ENCODE results near the gene TBCE. TPM values are rescaled to one million over a fixed set of nuclear protein-coding genes. Genes with fewer than 3 reads are reported as not detected.

Gene TBCE
- total RNA-seq, 2 experiments from 2014 or later = 30.2 to 32.6 TPM

DNA sequence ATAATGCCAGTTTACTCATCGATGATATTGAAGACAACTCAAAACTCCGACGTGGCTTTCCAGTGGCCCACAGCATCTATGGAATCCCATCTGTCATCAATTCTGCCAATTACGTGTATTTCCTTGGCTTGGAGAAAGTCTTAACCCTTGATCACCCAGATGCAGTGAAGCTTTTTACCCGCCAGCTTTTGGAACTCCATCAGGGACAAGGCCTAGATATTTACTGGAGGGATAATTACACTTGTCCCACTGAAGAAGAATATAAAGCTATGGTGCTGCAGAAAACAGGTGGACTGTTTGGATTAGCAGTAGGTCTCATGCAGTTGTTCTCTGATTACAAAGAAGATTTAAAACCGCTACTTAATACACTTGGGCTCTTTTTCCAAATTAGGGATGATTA is 25.2 kb upstream of the TBCE start:
- Histone ChIP-seq H3K9me2 (ENCODE audit: insufficient read depth, low read length) (no peaks in the 10 kb centered on the region), H3K27ac (ENCODE audit: low read depth, low read length, poor library complexity, severe bottlenecking) (no peak overlapping the region), H4K20me1 (ENCODE audit: insufficient read depth, low read length) (no peaks in the 10 kb centered on the region), H2AFZ (ENCODE audit: low read length) (no peak overlapping the region), H3K9me3 (ENCODE audit: low read length) (no peaks in the 10 kb centered on the region), H3K4me1 (ENCODE audit: insufficient read depth, low read length, poor library complexity, severe bottlenecking) (no peaks in the 10 kb centered on the region), H3K4me3 (ENCODE audit: low read depth, low read length, poor library complexity, severe bottlenecking) (no peak overlapping the region), H3K36me3 (ENCODE audit: insufficient read depth, low read length) (peaks cover 23% of the 10 kb centered on the region), H3K4me2 (ENCODE audit: low read length) (no peak overlapping the region), H3K79me2 (ENCODE audit: insufficient read depth, low read depth, low read length) (no peaks in the 10 kb centered on the region)
- TF ChIP-seq EZH2phosphoT487 (IDR thresholded peaks at IDR 0.05; ENCODE audit: borderline replicate concordance, low read depth, low read length) = no peak
- TF ChIP-seq, protein P1, sequence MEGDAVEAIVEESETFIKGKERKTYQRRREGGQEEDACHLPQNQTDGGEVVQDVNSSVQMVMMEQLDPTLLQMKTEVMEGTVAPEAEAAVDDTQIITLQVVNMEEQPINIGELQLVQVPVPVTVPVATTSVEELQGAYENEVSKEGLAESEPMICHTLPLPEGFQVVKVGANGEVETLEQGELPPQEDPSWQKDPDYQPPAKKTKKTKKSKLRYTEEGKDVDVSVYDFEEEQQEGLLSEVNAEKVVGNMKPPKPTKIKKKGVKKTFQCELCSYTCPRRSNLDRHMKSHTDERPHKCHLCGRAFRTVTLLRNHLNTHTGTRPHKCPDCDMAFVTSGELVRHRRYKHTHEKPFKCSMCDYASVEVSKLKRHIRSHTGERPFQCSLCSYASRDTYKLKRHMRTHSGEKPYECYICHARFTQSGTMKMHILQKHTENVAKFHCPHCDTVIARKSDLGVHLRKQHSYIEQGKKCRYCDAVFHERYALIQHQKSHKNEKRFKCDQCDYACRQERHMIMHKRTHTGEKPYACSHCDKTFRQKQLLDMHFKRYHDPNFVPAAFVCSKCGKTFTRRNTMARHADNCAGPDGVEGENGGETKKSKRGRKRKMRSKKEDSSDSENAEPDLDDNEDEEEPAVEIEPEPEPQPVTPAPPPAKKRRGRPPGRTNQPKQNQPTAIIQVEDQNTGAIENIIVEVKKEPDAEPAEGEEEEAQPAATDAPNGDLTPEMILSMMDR (conservative IDR thresholded peaks at IDR 0.05; ENCODE audit: low read length) = no peak
- intact Hi-C loops (cut with micrococcal nuclease; ENCODE audit: unreplicated experiment) = no loop called here
- CTCF ChIA-PET (ENCODE audit: unreplicated experiment) = no interaction called here
- no TSS peak for BruUV-seq (replicated peaks)
- POLR2A ChIA-PET = interaction anchor here (0.9 to 1.4 kb wide), 2 partner anchors 8 to 12 kb away, joined by 3 to 5 read pairs; no protein-coding TSS in a partner anchor
- DNase-seq (ENCODE audit: low spot score) = no peak

DNA sequence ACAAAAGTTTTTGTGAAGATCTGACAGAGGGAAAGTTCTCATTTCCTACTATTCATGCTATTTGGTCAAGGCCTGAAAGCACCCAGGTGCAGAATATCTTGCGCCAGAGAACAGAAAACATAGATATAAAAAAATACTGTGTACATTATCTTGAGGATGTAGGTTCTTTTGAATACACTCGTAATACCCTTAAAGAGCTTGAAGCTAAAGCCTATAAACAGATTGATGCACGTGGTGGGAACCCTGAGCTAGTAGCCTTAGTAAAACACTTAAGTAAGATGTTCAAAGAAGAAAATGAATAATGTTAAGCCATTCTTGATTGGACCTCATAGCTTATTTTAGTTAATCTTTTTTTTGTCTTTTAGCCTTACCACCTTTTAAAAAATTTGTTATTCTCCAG is 24.8 kb upstream of the TBCE start:
- no peaks in the 10 kb centered on the region for H3K9me2 ChIP-seq (ENCODE audit: insufficient read depth, low read length)
- no peaks in the 10 kb centered on the region for H4K20me1 ChIP-seq (ENCODE audit: insufficient read depth, low read length)
- H3K27ac ChIP-seq (ENCODE audit: low read depth, low read length, poor library complexity, severe bottlenecking) = no peak overlapping the region
- H3K4me3 ChIP-seq (ENCODE audit: low read depth, low read length, poor library complexity, severe bottlenecking) = no peak overlapping the region
- TF ChIP-seq, protein P1 (conservative IDR thresholded peaks at IDR 0.05; ENCODE audit: low read length) = no peak
- TF ChIP-seq EZH2phosphoT487 (IDR thresholded peaks at IDR 0.05; ENCODE audit: borderline replicate concordance, low read depth, low read length) = no peak
- no peaks in the 10 kb centered on the region for H3K9me3 ChIP-seq (ENCODE audit: low read length)
- DNase-seq (ENCODE audit: low spot score) = no peak
- no peak overlapping the region for H2AFZ ChIP-seq (ENCODE audit: low read length)
- H3K36me3 ChIP-seq (ENCODE audit: insufficient read depth, low read length) = peaks cover 19% of the 10 kb centered on the region
- no peak overlapping the region for H3K4me2 ChIP-seq (ENCODE audit: low read length)
- ChIA-PET CTCF (ENCODE audit: unreplicated experiment) (no interaction called here), POLR2A (interaction anchor here (1.4 kb wide), 1 partner anchor 8 kb away, joined by 5 read pairs; no protein-coding TSS in a partner anchor)
- no peaks in the 10 kb centered on the region for H3K4me1 ChIP-seq (ENCODE audit: insufficient read depth, low read length, poor library complexity, severe bottlenecking)
- TSS peak; percentile 73 for BruUV-seq (replicated peaks)
- H3K79me2 ChIP-seq (ENCODE audit: insufficient read depth, low read depth, low read length) = no peaks in the 10 kb centered on the region
- intact Hi-C loops (cut with micrococcal nuclease; ENCODE audit: unreplicated experiment) = no loop called here

GRCh38 chr1:235343726-235344125 is 23.5 kb upstream of the TBCE start:
- ChIA-PET CTCF (ENCODE audit: unreplicated experiment) (no interaction called here), POLR2A (interaction anchor here (0.6 to 0.7 kb wide), 4 partner anchors 20 to 840 kb away, joined by 3 to 5 read pairs (median 4); no protein-coding TSS in a partner anchor)
- Histone ChIP-seq H3K79me2 (ENCODE audit: insufficient read depth, low read depth, low read length) (no peaks in the 10 kb centered on the region), H3K4me3 (ENCODE audit: low read depth, low read length, poor library complexity, severe bottlenecking) (no peak overlapping the region), H2AFZ (ENCODE audit: low read length) (no peak overlapping the region), H4K20me1 (ENCODE audit: insufficient read depth, low read length) (no peaks in the 10 kb centered on the region), H3K9me2 (ENCODE audit: insufficient read depth, low read length) (no peaks in the 10 kb centered on the region), H3K9me3 (ENCODE audit: low read length) (no peaks in the 10 kb centered on the region), H3K4me2 (ENCODE audit: low read length) (no peak overlapping the region), H3K27ac (ENCODE audit: low read depth, low read length, poor library complexity, severe bottlenecking) (no peak overlapping the region), H3K36me3 (ENCODE audit: insufficient read depth, low read length) (peaks cover 18% of the 10 kb centered on the region), H3K4me1 (ENCODE audit: insufficient read depth, low read length, poor library complexity, severe bottlenecking) (no peaks in the 10 kb centered on the region)
- intact Hi-C loops (cut with micrococcal nuclease; ENCODE audit: unreplicated experiment) = no loop called here
- no peak for DNase-seq (ENCODE audit: low spot score)
- TF ChIP-seq EZH2phosphoT487 (IDR thresholded peaks at IDR 0.05; ENCODE audit: borderline replicate concordance, low read depth, low read length) = no peak
- TF ChIP-seq, protein P1 (conservative IDR thresholded peaks at IDR 0.05; ENCODE audit: low read length) = no peak
- no TSS peak for BruUV-seq (replicated peaks)

Data from OCI-LY7 (cell line).